ENCODE data around the gene ADARB2. TPM values are rescaled to one million over a fixed set of nuclear protein-coding genes. Genes with fewer than 3 reads are reported as not detected.

The ADARB2 gene
- polyA plus RNA-seq, 1 of the 3 experiments (the other 2 are of a cell fraction): not detected

GRCh38 chr10:1311726-1312125 lies 425.6 kb downstream of the ADARB2 start (continued):
- no peak for TF ChIP-seq REST (IDR thresholded peaks at IDR 0.05; ENCODE audit: low read depth, low read length)

- Histone ChIP-seq H3K4me1 (ENCODE audit: control insufficient read depth in 1 of 2, insufficient read depth in 2 of 2, low read depth in 1 of 2, low read length in 1 of 2) (no peaks in the 10 kb centered on the region; a peak in 1 of 4 replicates), H3K4me3 (ENCODE audit: low read depth in 2 of 2, low read length in 1 of 2) (no peak overlapping the region), H3K36me3 (replicated peaks in 1 of 2; ENCODE audit: control insufficient read depth in 1 of 2, insufficient read depth in 2 of 2, low read length in 1 of 2) (no peaks in the 10 kb centered on the region), H3K9ac (no peak overlapping the region), H4K20me1 (ENCODE audit: insufficient read depth) (no peaks in the 10 kb centered on the region), H3K27me3 (ENCODE audit: insufficient read depth) (no peaks in the 10 kb centered on the region), H3F3A (replicated peaks; ENCODE audit: insufficient read depth) (no peaks in the 10 kb centered on the region), H3K9me3 (no peaks in the 10 kb centered on the region), H3K27ac (ENCODE audit: low read depth in 2 of 2, low read length in 1 of 2) (no peak overlapping the region), H3K79me2 (ENCODE audit: insufficient read depth) (no peaks in the 10 kb centered on the region), H3K9me2 (no peaks in the 10 kb centered on the region), H3K4me2 (no peak overlapping the region), H2AFZ (ENCODE audit: low read depth) (no peak overlapping the region)
- POLR2A ChIA-PET: no interaction called here
- WGBS (ENCODE audit: low lambda C conversion rate): 38% methylated on average over 9 of the region's 9 CpGs
- CTCF ChIA-PET: interaction anchor here (0.6 to 1.0 kb wide), 2 partner anchors 9 to 602 kb away, joined by 3 read pairs; no protein-coding TSS in a partner anchor
- TF ChIP-seq NRF1 (IDR thresholded peaks at IDR 0.05; ENCODE audit: low read depth, low read length) (no peak), FOXJ3 (CRISPR knock-in tag; IDR thresholded peaks at IDR 0.05) (no peak), RFX5 (IDR thresholded peaks at IDR 0.05; ENCODE audit: low read length) (no peak), FOSL2 (IDR thresholded peaks at IDR 0.05; ENCODE audit: borderline replicate concordance, low read depth) (no peak), TCF12 (IDR thresholded peaks at IDR 0.05) (no peak), CTCF (IDR thresholded peaks at IDR 0.05) (no peak), YY1 (IDR thresholded peaks at IDR 0.05; ENCODE audit: low read depth) (no peak), ELF1 (IDR thresholded peaks at IDR 0.05) (no peak), GABPA (IDR thresholded peaks at IDR 0.05; ENCODE audit: low read depth) (no peak), MEF2A (IDR thresholded peaks at IDR 0.05; ENCODE audit: borderline replicate concordance, low read depth) (no peak), SMC3 (IDR thresholded peaks at IDR 0.05; ENCODE audit: low read depth, low read length) (no peak), RCOR1 (IDR thresholded peaks at IDR 0.05; ENCODE audit: low read length) (no peak), USF1 (IDR thresholded peaks at IDR 0.05; ENCODE audit: borderline replicate concordance, low read depth) (no peak), IRF3 (IDR thresholded peaks at IDR 0.05; ENCODE audit: low read depth, low read length) (no peak), MXI1 (IDR thresholded peaks at IDR 0.05; ENCODE audit: low read depth, low read length) (no peak), REST (IDR thresholded peaks at IDR 0.05; ENCODE audit: low read depth, low read length) (no peak), SIN3A (IDR thresholded peaks at IDR 0.05; ENCODE audit: borderline replicate concordance, low read depth, low read length) (no peak), GATA2 (CRISPR knock-in tag; IDR thresholded peaks at IDR 0.05) (no peak), RAD21 (IDR thresholded peaks at IDR 0.05; ENCODE audit: low read length) (no peak)
- DNase-seq: no peak
These were observed 427.0 kb downstream of the ADARB2 start for GRCh38 chr10:1310271-1310789.
